ENCODE measurements around the gene SH2D3A.
"Not testable (repeated sequence)": the region's sequence is repeated elsewhere in the genome, so short reads cannot be mapped to it uniquely, and the experiment has no call there.

Gene SH2D3A

DNA sequence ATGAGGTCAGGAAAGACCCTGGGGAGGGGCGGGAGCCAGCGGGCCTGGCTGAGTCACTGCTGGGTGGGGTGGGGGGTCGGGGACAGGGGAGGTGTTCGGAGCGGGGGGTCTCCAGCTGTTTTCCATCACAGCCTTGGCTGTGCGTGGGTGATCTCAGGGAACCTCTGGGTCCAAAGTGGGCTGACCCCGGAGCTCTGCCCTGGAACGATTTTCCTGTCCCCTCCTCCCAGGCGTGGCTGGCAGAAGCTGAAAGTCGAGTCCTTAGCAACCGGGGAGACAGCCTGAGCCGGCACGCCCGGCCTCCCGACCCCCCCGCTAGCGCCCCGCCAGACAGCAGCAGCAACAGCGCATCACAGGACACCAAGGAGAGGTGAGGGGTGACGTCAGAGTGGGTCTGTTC, 17.2 kb downstream of the SH2D3A start:
- H3F3A ChIP-seq (ENCODE audit: insufficient read depth, low read length), result no peaks in the 10 kb centered on the region
- TF ChIP-seq, protein P1, sequence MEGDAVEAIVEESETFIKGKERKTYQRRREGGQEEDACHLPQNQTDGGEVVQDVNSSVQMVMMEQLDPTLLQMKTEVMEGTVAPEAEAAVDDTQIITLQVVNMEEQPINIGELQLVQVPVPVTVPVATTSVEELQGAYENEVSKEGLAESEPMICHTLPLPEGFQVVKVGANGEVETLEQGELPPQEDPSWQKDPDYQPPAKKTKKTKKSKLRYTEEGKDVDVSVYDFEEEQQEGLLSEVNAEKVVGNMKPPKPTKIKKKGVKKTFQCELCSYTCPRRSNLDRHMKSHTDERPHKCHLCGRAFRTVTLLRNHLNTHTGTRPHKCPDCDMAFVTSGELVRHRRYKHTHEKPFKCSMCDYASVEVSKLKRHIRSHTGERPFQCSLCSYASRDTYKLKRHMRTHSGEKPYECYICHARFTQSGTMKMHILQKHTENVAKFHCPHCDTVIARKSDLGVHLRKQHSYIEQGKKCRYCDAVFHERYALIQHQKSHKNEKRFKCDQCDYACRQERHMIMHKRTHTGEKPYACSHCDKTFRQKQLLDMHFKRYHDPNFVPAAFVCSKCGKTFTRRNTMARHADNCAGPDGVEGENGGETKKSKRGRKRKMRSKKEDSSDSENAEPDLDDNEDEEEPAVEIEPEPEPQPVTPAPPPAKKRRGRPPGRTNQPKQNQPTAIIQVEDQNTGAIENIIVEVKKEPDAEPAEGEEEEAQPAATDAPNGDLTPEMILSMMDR (IDR thresholded peaks at IDR 0.05; ENCODE audit: low read length), result no peak
- TF ChIP-seq EZH2 (IDR thresholded peaks at IDR 0.05; ENCODE audit: borderline replicate concordance, low read length), result no peak
- H3K9me2 ChIP-seq (ENCODE audit: low read depth, low read length), result no peaks in the 10 kb centered on the region
- H2AFZ ChIP-seq (ENCODE audit: low read length), result no peak overlapping the region
- H3K4me1 ChIP-seq (ENCODE audit: insufficient read depth, low read length, severe bottlenecking), result peaks cover 9% of the 10 kb centered on the region
- H4K20me1 ChIP-seq (ENCODE audit: insufficient read depth, low read length), result no peaks in the 10 kb centered on the region
- H3K4me3 ChIP-seq (ENCODE audit: low read depth, low read length, poor library complexity, severe bottlenecking), result no peak overlapping the region
- H3K79me2 ChIP-seq (ENCODE audit: insufficient read depth, low read length), result no peaks in the 10 kb centered on the region
- no peak overlapping the region for H3K27ac ChIP-seq (ENCODE audit: low read depth, low read length, poor library complexity, severe bottlenecking)
- H3K4me2 ChIP-seq (ENCODE audit: low read length), result no peak overlapping the region
- H3K9me3 ChIP-seq (ENCODE audit: low read length), result no peaks in the 10 kb centered on the region
- H3K36me3 ChIP-seq (ENCODE audit: insufficient read depth, low read length), result peaks cover 80% of the 10 kb centered on the region
- H3K27me3 ChIP-seq (ENCODE audit: insufficient read depth, low read length), result no peaks in the 10 kb centered on the region
- no peak overlapping the region for H3K9ac ChIP-seq (ENCODE audit: low read length)

GRCh38 chr19:6748543-6748942, 18.7 kb downstream of the SH2D3A start:
- not testable (repeated sequence) for H4K20me1 ChIP-seq (ENCODE audit: insufficient read depth, low read length); H3K9ac ChIP-seq (ENCODE audit: low read length); H3F3A ChIP-seq (ENCODE audit: insufficient read depth, low read length); H3K4me3 ChIP-seq (ENCODE audit: low read depth, low read length, poor library complexity, severe bottlenecking); H3K4me1 ChIP-seq (ENCODE audit: insufficient read depth, low read length, severe bottlenecking); H3K27ac ChIP-seq (ENCODE audit: low read depth, low read length, poor library complexity, severe bottlenecking); H3K4me2 ChIP-seq (ENCODE audit: low read length); H3K79me2 ChIP-seq (ENCODE audit: insufficient read depth, low read length); H3K9me3 ChIP-seq (ENCODE audit: low read length); H3K27me3 ChIP-seq (ENCODE audit: insufficient read depth, low read length); H2AFZ ChIP-seq (ENCODE audit: low read length); H3K9me2 ChIP-seq (ENCODE audit: low read depth, low read length)
- H3K36me3 ChIP-seq (ENCODE audit: insufficient read depth, low read length), result peaks cover 86% of the 10 kb centered on the region

DNA sequence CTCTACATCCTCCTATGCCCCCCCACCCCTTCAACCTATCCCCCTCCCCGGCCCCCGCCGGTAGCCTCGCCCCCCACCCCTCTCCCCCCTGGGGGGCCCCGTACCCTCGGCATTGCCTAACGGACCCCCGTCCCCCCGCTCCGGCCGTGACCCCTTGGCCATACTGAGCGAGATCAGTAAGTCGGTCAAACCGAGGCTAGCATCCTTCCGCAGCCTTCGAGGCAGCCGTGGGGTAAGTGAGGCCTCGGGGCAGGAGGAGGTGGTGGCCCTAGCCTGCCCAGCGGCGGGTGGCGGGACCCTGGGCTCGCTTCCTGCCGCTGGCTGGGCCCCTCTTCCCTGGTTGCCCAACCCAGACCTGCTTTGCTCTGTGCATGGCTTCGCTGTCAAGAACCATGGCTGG, 21.3 kb downstream of the SH2D3A start:
- Histone ChIP-seq H3K27ac (ENCODE audit: low read depth, low read length, poor library complexity, severe bottlenecking) (no peak overlapping the region), H3K27me3 (ENCODE audit: insufficient read depth, low read length) (no peaks in the 10 kb centered on the region), H3K4me1 (ENCODE audit: insufficient read depth, low read length, severe bottlenecking) (peaks cover 13% of the 10 kb centered on the region)

More for the DNA sequence above, 21.3 kb downstream of the SH2D3A start:
- Histone ChIP-seq H3K4me3 (ENCODE audit: low read depth, low read length, poor library complexity, severe bottlenecking) (no peak overlapping the region), H3K79me2 (ENCODE audit: insufficient read depth, low read length) (no peaks in the 10 kb centered on the region), H3K9ac (ENCODE audit: low read length) (no peak overlapping the region), H3K36me3 (ENCODE audit: insufficient read depth, low read length) (peaks cover 78% of the 10 kb centered on the region), H3F3A (ENCODE audit: insufficient read depth, low read length) (no peaks in the 10 kb centered on the region), H4K20me1 (ENCODE audit: insufficient read depth, low read length) (no peaks in the 10 kb centered on the region), H3K9me3 (ENCODE audit: low read length) (no peaks in the 10 kb centered on the region), H3K4me2 (ENCODE audit: low read length) (no peak overlapping the region), H3K9me2 (ENCODE audit: low read depth, low read length) (no peaks in the 10 kb centered on the region), H2AFZ (ENCODE audit: low read length) (no peak overlapping the region)
- TF ChIP-seq, protein P1 (IDR thresholded peaks at IDR 0.05; ENCODE audit: low read length), result no peak
- no peak for TF ChIP-seq EZH2 (IDR thresholded peaks at IDR 0.05; ENCODE audit: borderline replicate concordance, low read length)
